NCI-H524 (cell line): Measurements from ENCODE around the gene KCTD19.
A peak's percentile ranks its signal among the peaks of the same experiment; 100 is the strongest.

Experiments
- DNase-seq, 2 experiments: peaks; one replicate each; lab custom pipeline; 2025; lab: John Stamatoyannopoulos, UW

The KCTD19 gene

GRCh38 chr16:67317853-67318252, 8.7 kb downstream of the KCTD19 start:
- no peak for DNase-seq

- DNase-seq: no peak
Measured at GRCh38 chr16:67312719-67313118, 13.8 kb downstream of the KCTD19 start.

- DNase-seq: no peak
Measured at GRCh38 chr16:67311607-67312488, 14.7 kb downstream of the KCTD19 start.

- no peak for DNase-seq
Measured at GRCh38 chr16:67310561-67310960, 16.0 kb downstream of the KCTD19 start.

- no peak for DNase-seq
Measured at GRCh38 chr16:67305216-67306071, 21.1 kb downstream of the KCTD19 start.

GRCh38 chr16:67304020-67304419, 22.5 kb downstream of the KCTD19 start:
- DNase-seq: no peak

- DNase-seq: no peak
Measured at GRCh38 chr16:67302970-67303369, 23.6 kb downstream of the KCTD19 start.

- DNase-seq: no peak
Measured at GRCh38 chr16:67302076-67302475, 24.5 kb downstream of the KCTD19 start.

GRCh38 chr16:67301080-67301782, 25.3 kb downstream of the KCTD19 start:
- no peak for DNase-seq

- no peak for DNase-seq
Measured at GRCh38 chr16:67299269-67299668, 27.3 kb downstream of the KCTD19 start.

GRCh38 chr16:67298277-67298676, 28.3 kb downstream of the KCTD19 start:
- DNase-seq: no peak

- DNase-seq: no peak
Measured at GRCh38 chr16:67296420-67296819, 30.1 kb downstream of the KCTD19 start.

- no peak for DNase-seq
Measured at GRCh38 chr16:67294938-67295361, 31.6 kb downstream of the KCTD19 start.

GRCh38 chr16:67294171-67294757, 32.3 kb downstream of the KCTD19 start:
- no peak for DNase-seq

- no peak for DNase-seq
Measured at GRCh38 chr16:67291461-67291860, 35.1 kb downstream of the KCTD19 start.

GRCh38 chr16:67287960-67288359, 38.6 kb downstream of the KCTD19 start:
- DNase-seq: no peak

GRCh38 chr16:67286441-67287235, 39.9 kb downstream of the KCTD19 start:
- DNase-seq: no peak

GRCh38 chr16:67284699-67285646, 41.6 kb downstream of the KCTD19 start:
- DNase-seq: peak in 1 of 2 experiments; percentile 34

GRCh38 chr16:67283826-67284555, 42.5 kb downstream of the KCTD19 start:
- DNase-seq: no peak
